SK-N-SH (cell line): Measurements from ENCODE around the gene PPME1. TPM values are rescaled to one million over a fixed set of nuclear protein-coding genes. Genes with fewer than 3 reads are reported as not detected.

Experiments
- CTCF ChIA-PET: fragments of 300-600, 350-600 bp; formaldehyde crosslinking; extraction: SDS; loops from one replicate; lab custom pipeline; 2021; lab: Yijun Ruan, JAX
- POLR2A ChIA-PET: fragments of 350-600 bp; sonication (Branson Sonifier 250); formaldehyde crosslinking; extraction: SDS; loops from one replicate; lab custom pipeline; 2020; ENCODE audit warnings: antibody characterized with exemption, inconsistent platforms; lab: Yijun Ruan, JAX
- DNase-seq: peaks from one replicate; pipeline ENCODE4 v3.0.0; 2012
- H2AFZ ChIP-seq: fragments of 200-600 bp; sonication (generic); 2 replicates; pipeline ENCODE4 v1.8.1; 2016; ENCODE audit warnings: antibody characterized with exemption, mild to moderate bottlenecking, low read depth
- H3F3A ChIP-seq: fragments of 200-600 bp; sonication (generic); replicated peaks from 2 replicates; pipeline ENCODE3; 2016; ENCODE audit warnings: antibody characterized with exemption, mild to moderate bottlenecking; ENCODE audit not compliant: insufficient read depth
- H3K27ac ChIP-seq, 2 experiments: fragments of 200-500 bp in 1 of 2; fragments of 200-600 bp in 1 of 2; sonication (Bioruptor generic) in 1 of 2; sonication (generic), shearing (Covaris generic) in 1 of 2; 2 replicates each; pipeline versions ENCODE4 v1.5.1 to v1.6.1; 2014 to 2016; ENCODE audit warnings: low read depth in 2 of 2, inconsistent platforms in 1 of 2, low read length in 1 of 2, mild to moderate bottlenecking in 1 of 2, mixed read lengths in 1 of 2
- H3K27me3 ChIP-seq: fragments of 200-600 bp; sonication (generic), shearing (Covaris generic); 2 replicates; pipeline ENCODE4 v1.6.1; 2016; ENCODE audit warnings: mixed run types; ENCODE audit not compliant: insufficient read depth
- H3K36me3 ChIP-seq, 2 experiments: fragments of 200-500 bp in 1 of 2; fragments of 200-600 bp in 1 of 2; sonication (Bioruptor generic) in 1 of 2; sonication (generic) in 1 of 2; replicated peaks in 1 of 2; 2 replicates each; pipeline versions ENCODE3 to v1.5.1; 2014 to 2016; ENCODE audit warnings: low read length in 1 of 2, mild to moderate bottlenecking in 1 of 2; ENCODE audit not compliant: insufficient read depth in 2 of 2, control insufficient read depth in 1 of 2
- H3K4me1 ChIP-seq, 2 experiments: fragments of 200-500 bp in 1 of 2; fragments of 200-600 bp in 1 of 2; sonication (Bioruptor generic) in 1 of 2; sonication (generic), shearing (Covaris generic) in 1 of 2; 2 replicates each; pipeline versions ENCODE4 v1.5.1 to v1.6.1; 2014 to 2016; ENCODE audit warnings: low read depth in 1 of 2, low read length in 1 of 2, mixed run types in 1 of 2; ENCODE audit not compliant: insufficient read depth in 2 of 2, control insufficient read depth in 1 of 2
- H3K4me2 ChIP-seq: fragments of 200-600 bp; sonication (generic), shearing (Covaris generic); 2 replicates; pipeline ENCODE4 v1.6.1; 2017; ENCODE audit warnings: mixed run types
- H3K4me3 ChIP-seq, 2 experiments: fragments of 200-500 bp in 1 of 2; fragments of 200-600 bp in 1 of 2; sonication (Bioruptor generic) in 1 of 2; sonication (generic), shearing (Covaris generic) in 1 of 2; 2 replicates each; pipeline versions ENCODE4 v1.5.1 to v1.8.1; 2014 to 2016; ENCODE audit warnings: low read depth in 2 of 2, inconsistent platforms in 1 of 2, low read length in 1 of 2, mild to moderate bottlenecking in 1 of 2, mixed read lengths in 1 of 2, moderate library complexity in 1 of 2
- H3K79me2 ChIP-seq: fragments of 200-600 bp; sonication (generic); 2 replicates; pipeline ENCODE4 v1.8.1; 2017; ENCODE audit warnings: mild to moderate bottlenecking; ENCODE audit not compliant: insufficient read depth
- H3K9ac ChIP-seq: fragments of 200-600 bp; sonication (generic); 2 replicates; pipeline ENCODE4 v1.6.1; 2017; ENCODE audit warnings: mixed run types
- H3K9me2 ChIP-seq: fragments of 200-600 bp; sonication (generic); 2 replicates; pipeline ENCODE4 v1.6.1; 2017; ENCODE audit warnings: mixed run types
- H3K9me3 ChIP-seq: fragments of 200-600 bp; sonication (generic); 2 replicates; pipeline ENCODE4 v1.6.1; 2017; ENCODE audit warnings: mixed run types, mild to moderate bottlenecking, moderate library complexity
- H4K20me1 ChIP-seq: fragments of 200-600 bp; sonication (generic); 2 replicates; pipeline ENCODE4 v1.6.1; 2017; ENCODE audit warnings: mild to moderate bottlenecking, mixed run types; ENCODE audit not compliant: insufficient read depth
- CHD2 ChIP-seq: fragments of 150-350 bp; IDR thresholded peaks from 2 replicates; pipeline ENCODE4 v1.6.1; 2018; ENCODE audit warnings: low read length; ENCODE audit not compliant: partially characterized antibody
- EP300 ChIP-seq, 2 experiments: IDR thresholded peaks; 2 replicates each; pipeline versions ENCODE4 v1.4.0 to v1.6.1; 2012; ENCODE audit warnings: borderline replicate concordance in 1 of 2, low read depth in 1 of 2, low read length in 1 of 2
- GABPA ChIP-seq: IDR thresholded peaks from 2 replicates; pipeline ENCODE4 v1.4.0; 2012; ENCODE audit warnings: low read depth, mild to moderate bottlenecking
- GATA2 ChIP-seq: sonication (generic); formaldehyde crosslinking; IDR thresholded peaks from 2 replicates; pipeline ENCODE4 v1.5.0; 2020; ENCODE audit warnings: mild to moderate bottlenecking, missing genetic modification reagents
- MEF2A ChIP-seq: IDR thresholded peaks from 2 replicates; pipeline ENCODE4 v1.4.0; 2012; ENCODE audit warnings: low read depth, borderline replicate concordance
- NFIC ChIP-seq: IDR thresholded peaks from 2 replicates; pipeline ENCODE4 v1.4.0; 2012; ENCODE audit warnings: borderline replicate concordance
- RCOR1 ChIP-seq: fragments of 150-350 bp; IDR thresholded peaks from 2 replicates; pipeline ENCODE4 v1.6.1; 2017; ENCODE audit warnings: antibody characterized with exemption, low read length
- RFX5 ChIP-seq: IDR thresholded peaks from 2 replicates; pipeline ENCODE4 v1.6.1; 2012; ENCODE audit warnings: mild to moderate bottlenecking, improper control_type of control experiment, low read length
- RXRA ChIP-seq: IDR thresholded peaks from 2 replicates; pipeline ENCODE4 v1.4.0; 2012; ENCODE audit warnings: low read depth, mild to moderate bottlenecking, borderline replicate concordance
- TAF1 ChIP-seq: IDR thresholded peaks from 2 replicates; pipeline ENCODE4 v1.6.1; 2012; ENCODE audit warnings: low read depth, mild to moderate bottlenecking, low read length, moderate library complexity, borderline replicate concordance
- YY1 ChIP-seq: IDR thresholded peaks from 2 replicates; pipeline ENCODE4 v1.4.0; 2012; ENCODE audit warnings: low read depth, mild to moderate bottlenecking
- WGBS: methylation state at CpG from one replicate; pipeline ENCODE4 v1.1.6; 2017; ENCODE audit warnings: low lambda C conversion rate; 5-methylcytosine and 5-hydroxymethylcytosine counted together
- polyA plus RNA-seq, 3 experiments: library from polyadenylated mRNA; depleted of rRNA; stranded (reverse); fragments of >200 nt; gene quantifications; 2 replicates each; pipeline ENCODE4 v1.2.3, GENCODE V29; 2012
- TF ChIP-seq, protein P1 (sequence below): IDR thresholded peaks from 2 replicates; pipeline ENCODE4 v1.6.1; 2012; ENCODE audit warnings: mild to moderate bottlenecking, low read depth, low read length, moderate library complexity
- TF ChIP-seq, protein P2 (sequence below): fragments of 150-350 bp; IDR thresholded peaks from 2 replicates; pipeline ENCODE4 v1.6.1; 2016; ENCODE audit warnings: mild to moderate bottlenecking, low read depth, low read length
- TF ChIP-seq, protein P3 (sequence below): IDR thresholded peaks from 2 replicates; pipeline ENCODE4 v1.4.0; 2012; ENCODE audit warnings: low read depth, borderline replicate concordance
- TF ChIP-seq, protein P4 (sequence below): fragments of 200-600 bp; sonication (generic); IDR thresholded peaks from 2 replicates; pipeline ENCODE4 v1.6.1; 2017; ENCODE audit warnings: antibody characterized with exemption, mild to moderate bottlenecking, moderate library complexity

PPME1 gene
- polyA plus RNA-seq, 1 of the 3 experiments (the other 2 are of a cell fraction), result 107 TPM

DNA sequence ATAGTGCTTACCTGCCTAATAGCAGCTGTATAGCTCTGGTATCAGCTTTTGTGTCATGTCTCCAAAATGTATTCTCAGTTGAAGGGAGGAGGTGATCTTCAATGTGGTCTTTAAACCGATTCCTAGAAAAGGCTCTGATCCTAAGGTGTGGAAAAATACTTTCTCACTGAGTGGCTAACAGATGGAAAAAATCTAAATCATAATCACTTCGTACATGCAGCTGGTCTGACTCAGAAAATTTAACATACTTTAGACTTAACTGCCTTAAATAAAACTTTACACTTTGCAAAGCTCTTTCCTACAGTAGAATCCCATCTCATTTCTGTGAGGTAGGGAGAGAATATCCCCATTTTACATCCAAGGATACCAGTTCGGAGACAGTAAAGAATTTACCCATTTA is 38.3 kb upstream of the PPME1 start:
- peaks cover 11% of the 10 kb centered on the region for H3F3A ChIP-seq
- no peak overlapping the region for H3K4me2 ChIP-seq
- CTCF ChIA-PET, result no interaction called here
- H3K4me3 ChIP-seq, result no peak overlapping the region
- H4K20me1 ChIP-seq, result no peaks in the 10 kb centered on the region
- POLR2A ChIA-PET, result no interaction called here
- peaks cover 2 to 29% of the 10 kb centered on the region in 2 experiments; a peak in 2 of 4 replicates for H3K4me1 ChIP-seq
- peaks cover 22 to 32% of the 10 kb centered on the region in 2 experiments for H3K36me3 ChIP-seq
- H3K9ac ChIP-seq, result no peak overlapping the region
- no peak overlapping the region for H2AFZ ChIP-seq
- no peaks in the 10 kb centered on the region for H3K79me2 ChIP-seq
- no peak for DNase-seq
- no peak overlapping the region; a peak in 1 of 4 replicates for H3K27ac ChIP-seq
- H3K9me2 ChIP-seq, result no peaks in the 10 kb centered on the region
- H3K27me3 ChIP-seq, result no peaks in the 10 kb centered on the region
- TF ChIP-seq RCOR1 (no peak), GATA2 (no peak), RFX5 (no peak), MEF2A (no peak), TAF1 (no peak)
- TF ChIP-seq, protein P1, sequence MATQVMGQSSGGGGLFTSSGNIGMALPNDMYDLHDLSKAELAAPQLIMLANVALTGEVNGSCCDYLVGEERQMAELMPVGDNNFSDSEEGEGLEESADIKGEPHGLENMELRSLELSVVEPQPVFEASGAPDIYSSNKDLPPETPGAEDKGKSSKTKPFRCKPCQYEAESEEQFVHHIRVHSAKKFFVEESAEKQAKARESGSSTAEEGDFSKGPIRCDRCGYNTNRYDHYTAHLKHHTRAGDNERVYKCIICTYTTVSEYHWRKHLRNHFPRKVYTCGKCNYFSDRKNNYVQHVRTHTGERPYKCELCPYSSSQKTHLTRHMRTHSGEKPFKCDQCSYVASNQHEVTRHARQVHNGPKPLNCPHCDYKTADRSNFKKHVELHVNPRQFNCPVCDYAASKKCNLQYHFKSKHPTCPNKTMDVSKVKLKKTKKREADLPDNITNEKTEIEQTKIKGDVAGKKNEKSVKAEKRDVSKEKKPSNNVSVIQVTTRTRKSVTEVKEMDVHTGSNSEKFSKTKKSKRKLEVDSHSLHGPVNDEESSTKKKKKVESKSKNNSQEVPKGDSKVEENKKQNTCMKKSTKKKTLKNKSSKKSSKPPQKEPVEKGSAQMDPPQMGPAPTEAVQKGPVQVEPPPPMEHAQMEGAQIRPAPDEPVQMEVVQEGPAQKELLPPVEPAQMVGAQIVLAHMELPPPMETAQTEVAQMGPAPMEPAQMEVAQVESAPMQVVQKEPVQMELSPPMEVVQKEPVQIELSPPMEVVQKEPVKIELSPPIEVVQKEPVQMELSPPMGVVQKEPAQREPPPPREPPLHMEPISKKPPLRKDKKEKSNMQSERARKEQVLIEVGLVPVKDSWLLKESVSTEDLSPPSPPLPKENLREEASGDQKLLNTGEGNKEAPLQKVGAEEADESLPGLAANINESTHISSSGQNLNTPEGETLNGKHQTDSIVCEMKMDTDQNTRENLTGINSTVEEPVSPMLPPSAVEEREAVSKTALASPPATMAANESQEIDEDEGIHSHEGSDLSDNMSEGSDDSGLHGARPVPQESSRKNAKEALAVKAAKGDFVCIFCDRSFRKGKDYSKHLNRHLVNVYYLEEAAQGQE, result no peak
- TF ChIP-seq, protein P2, sequence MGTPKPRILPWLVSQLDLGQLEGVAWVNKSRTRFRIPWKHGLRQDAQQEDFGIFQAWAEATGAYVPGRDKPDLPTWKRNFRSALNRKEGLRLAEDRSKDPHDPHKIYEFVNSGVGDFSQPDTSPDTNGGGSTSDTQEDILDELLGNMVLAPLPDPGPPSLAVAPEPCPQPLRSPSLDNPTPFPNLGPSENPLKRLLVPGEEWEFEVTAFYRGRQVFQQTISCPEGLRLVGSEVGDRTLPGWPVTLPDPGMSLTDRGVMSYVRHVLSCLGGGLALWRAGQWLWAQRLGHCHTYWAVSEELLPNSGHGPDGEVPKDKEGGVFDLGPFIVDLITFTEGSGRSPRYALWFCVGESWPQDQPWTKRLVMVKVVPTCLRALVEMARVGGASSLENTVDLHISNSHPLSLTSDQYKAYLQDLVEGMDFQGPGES, result no peak
- TF ChIP-seq, protein P3, sequence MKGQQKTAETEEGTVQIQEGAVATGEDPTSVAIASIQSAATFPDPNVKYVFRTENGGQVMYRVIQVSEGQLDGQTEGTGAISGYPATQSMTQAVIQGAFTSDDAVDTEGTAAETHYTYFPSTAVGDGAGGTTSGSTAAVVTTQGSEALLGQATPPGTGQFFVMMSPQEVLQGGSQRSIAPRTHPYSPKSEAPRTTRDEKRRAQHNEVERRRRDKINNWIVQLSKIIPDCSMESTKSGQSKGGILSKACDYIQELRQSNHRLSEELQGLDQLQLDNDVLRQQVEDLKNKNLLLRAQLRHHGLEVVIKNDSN, result no peak
- H3K9me3 ChIP-seq, result no peaks in the 10 kb centered on the region
- WGBS, result 76% methylated on average over 3 of the region's 3 CpGs

DNA sequence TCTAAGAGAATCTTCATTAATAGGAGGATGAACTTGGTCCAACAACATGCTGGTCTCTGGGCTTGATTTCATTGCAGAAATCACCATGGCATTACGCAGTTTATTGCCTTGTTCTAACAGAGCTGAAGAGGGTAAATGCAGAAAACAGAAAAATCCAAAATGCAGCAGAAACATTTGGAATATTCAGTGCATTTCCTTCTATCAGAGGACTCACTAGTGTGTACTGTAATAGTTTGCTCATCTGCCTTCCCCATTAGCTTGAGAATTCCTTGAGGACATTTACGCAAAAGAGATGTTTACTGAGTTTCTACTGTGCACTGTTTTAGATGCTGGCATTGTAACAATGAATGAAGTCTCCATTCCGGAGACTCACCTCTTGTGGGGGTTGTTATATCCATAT is 37.7 kb upstream of the PPME1 start:
- no peaks in the 10 kb centered on the region for H3K9me2 ChIP-seq
- H3K79me2 ChIP-seq, result no peaks in the 10 kb centered on the region
- peaks cover 3 to 35% of the 10 kb centered on the region in 2 experiments; a peak in 2 of 4 replicates for H3K4me1 ChIP-seq
- WGBS, result 85% methylated on average over 3 of the region's 3 CpGs
- no peak overlapping the region for H2AFZ ChIP-seq
- no peak overlapping the region for H3K4me3 ChIP-seq
- no peak for TF ChIP-seq RFX5
- TF ChIP-seq, protein P4, sequence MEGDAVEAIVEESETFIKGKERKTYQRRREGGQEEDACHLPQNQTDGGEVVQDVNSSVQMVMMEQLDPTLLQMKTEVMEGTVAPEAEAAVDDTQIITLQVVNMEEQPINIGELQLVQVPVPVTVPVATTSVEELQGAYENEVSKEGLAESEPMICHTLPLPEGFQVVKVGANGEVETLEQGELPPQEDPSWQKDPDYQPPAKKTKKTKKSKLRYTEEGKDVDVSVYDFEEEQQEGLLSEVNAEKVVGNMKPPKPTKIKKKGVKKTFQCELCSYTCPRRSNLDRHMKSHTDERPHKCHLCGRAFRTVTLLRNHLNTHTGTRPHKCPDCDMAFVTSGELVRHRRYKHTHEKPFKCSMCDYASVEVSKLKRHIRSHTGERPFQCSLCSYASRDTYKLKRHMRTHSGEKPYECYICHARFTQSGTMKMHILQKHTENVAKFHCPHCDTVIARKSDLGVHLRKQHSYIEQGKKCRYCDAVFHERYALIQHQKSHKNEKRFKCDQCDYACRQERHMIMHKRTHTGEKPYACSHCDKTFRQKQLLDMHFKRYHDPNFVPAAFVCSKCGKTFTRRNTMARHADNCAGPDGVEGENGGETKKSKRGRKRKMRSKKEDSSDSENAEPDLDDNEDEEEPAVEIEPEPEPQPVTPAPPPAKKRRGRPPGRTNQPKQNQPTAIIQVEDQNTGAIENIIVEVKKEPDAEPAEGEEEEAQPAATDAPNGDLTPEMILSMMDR, result no peak
- TF ChIP-seq NFIC, result no peak
- no peak for TF ChIP-seq EP300 (IDR thresholded peaks at IDR 0.05; ENCODE audit: borderline replicate concordance in 1 of 2, low read depth in 1 of 2, low read length in 1 of 2)
- TF ChIP-seq CHD2, result no peak
- TF ChIP-seq YY1, result no peak
- TF ChIP-seq RXRA, result no peak
- no peak for TF ChIP-seq GABPA
- H4K20me1 ChIP-seq, result no peaks in the 10 kb centered on the region
- no peaks in the 10 kb centered on the region for H3K9me3 ChIP-seq
- peaks cover 22 to 32% of the 10 kb centered on the region in 2 experiments for H3K36me3 ChIP-seq
- no peak for DNase-seq
- H3K9ac ChIP-seq, result no peak overlapping the region
- ChIA-PET POLR2A (no interaction called here), CTCF (no interaction called here)
- no peak overlapping the region for H3K4me2 ChIP-seq
- H3K27me3 ChIP-seq, result no peaks in the 10 kb centered on the region
- H3K27ac ChIP-seq, result no peak overlapping the region; a peak in 1 of 4 replicates
- H3F3A ChIP-seq, result peaks cover 17% of the 10 kb centered on the region
